Jurkat, Clone E6-1 (cell line): ENCODE results near the gene CCZ1B. TPM values are rescaled to one million over a fixed set of nuclear protein-coding genes. Genes with fewer than 3 reads are reported as not detected.
"Not testable (repeated sequence)": the region's sequence is repeated elsewhere in the genome, so short reads cannot be mapped to it uniquely, and the experiment has no call there.

ENCODE experiments used
- DNase-seq: peaks from one replicate; pipeline ENCODE4 v3.0.0-alpha.2; 2011; ENCODE audit warnings: low read depth, low spot score
- H3K4me3 ChIP-seq: 2 replicates; pipeline ENCODE4 v1.5.1; 2011; ENCODE audit warnings: mild to moderate bottlenecking, low read length, control low read depth, moderate library complexity
- polyA plus RNA-seq: library from polyadenylated mRNA; unstranded; fragments of >200 nt; gene quantifications from one replicate; pipeline ENCODE4 v1.2.1, GENCODE V29; 2012; ENCODE audit warnings: missing spikeins; ENCODE audit not compliant: insufficient read length, insufficient read depth

Gene CCZ1B
- 156 TPM for polyA plus RNA-seq

DNA sequence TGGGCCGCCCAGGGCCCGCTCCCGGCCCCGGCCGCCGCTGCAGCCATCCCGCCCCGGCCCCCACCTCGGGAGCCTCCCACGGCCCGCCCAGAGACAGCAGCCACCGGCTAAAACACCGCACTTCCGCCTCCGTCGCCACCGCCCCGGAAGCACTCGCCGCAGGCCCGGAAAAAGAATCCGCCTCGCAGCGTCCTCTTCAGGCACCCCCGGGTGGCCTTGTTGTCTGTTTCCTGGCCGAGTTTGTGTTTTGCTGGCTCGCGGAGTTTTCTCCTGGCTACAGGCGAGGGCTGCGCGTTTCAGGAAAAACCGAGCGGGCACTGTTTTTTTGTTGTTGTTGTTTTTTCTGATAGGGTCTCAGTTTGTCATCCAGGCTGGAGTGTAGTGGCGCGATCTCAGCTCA is at the start of gene CCZ1B:
Gene CCZ1B, minus strand, starts transcription at position 125 of the 400 bp plus-strand sequence. Its CDS starts 78 bp downstream, at position 47.
- peak; percentile 66 for DNase-seq

DNA sequence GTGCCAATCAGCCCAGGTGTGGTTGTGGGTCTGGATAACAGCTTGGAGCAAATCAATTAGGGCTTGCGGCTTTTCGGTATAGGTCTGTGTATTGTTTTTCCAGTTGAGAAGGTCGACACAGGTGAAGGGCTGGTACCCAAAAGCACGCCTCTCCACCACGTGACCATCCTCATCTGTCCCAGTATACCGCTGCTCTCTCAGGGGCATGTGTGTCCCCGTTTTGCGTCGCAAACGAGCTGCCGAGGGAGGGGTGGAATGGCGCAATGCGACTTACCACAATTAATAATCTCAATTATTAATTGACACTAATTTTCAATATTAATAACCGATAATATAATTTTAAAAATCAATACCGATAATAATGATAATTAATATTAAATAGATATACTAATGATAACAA is 48.9 kb upstream of the CCZ1B start:
- not testable (repeated sequence) for H3K4me3 ChIP-seq, DNase-seq

More for the DNA sequence above, at the start of gene CCZ1B:
- peak within 1 kb of the TSS; percentile 57 for H3K4me3 ChIP-seq

DNA sequence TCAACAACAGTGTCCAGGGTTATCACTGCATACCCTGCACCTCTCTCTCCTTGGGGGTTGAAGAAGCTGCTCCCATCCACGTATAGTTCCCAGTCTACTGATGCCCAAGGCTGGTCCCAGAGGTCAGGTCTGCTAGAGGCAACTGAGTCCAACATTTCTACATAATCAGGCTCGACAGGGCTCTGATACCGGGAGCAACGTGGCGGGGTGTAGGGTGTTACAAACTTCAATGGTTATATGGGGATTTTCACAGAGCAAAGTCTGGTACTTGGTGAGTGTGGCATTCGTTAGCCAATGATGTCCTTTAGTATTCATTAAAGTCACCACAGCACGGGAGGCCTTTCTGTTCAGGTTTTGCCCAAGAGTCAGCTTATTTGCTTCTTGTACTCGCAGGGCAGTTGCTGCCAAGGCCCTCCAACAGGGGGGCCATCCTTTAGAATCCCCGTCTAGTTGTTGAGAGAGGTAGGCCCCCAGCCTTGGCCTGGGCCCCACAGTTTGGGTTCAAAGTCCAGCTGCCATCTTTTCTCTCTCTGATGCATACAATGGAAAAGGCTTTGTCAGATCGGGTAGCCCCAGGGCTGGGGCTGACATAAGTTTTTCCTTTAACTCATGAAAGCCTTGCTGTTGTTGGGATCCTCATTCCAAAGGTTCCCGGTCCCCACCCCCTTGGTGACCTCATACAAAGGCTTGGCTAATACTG is 46.3 kb upstream of the CCZ1B start:
- H3K4me3 ChIP-seq = not testable (repeated sequence)

DNA sequence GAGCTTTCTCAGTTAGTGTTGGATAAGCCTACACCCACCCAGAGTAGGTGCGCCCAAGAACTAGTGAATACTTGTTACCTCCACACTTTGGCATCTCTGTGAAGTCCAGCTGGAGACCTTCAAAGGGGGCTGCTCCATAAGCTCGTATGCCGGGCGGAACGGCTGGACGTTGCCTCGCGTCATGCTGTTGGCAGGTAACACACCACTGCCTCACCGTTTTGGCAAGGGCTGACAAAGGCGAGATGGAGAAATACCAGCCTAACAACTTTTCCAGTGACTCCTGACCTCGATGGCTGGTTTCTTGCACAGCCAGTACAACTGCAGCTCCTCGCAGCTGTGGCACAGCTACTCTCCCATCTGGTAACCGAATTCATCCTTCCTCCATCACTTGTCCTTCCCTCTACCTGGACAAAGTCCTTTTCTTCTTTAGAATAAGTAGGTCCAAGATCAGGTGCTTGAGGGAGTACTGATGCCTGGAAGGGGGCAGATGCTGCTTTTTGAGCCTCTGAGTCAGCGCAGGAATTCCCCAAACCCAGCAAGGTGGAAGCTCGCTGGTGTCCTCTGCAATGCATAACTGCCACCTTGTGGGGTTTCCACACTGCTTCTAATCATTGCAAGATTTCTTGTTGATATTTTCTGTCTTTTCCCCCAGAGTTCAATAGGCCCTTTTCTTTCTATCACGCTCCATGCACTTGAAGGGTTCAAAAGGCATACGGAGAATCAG is 45.5 kb upstream of the CCZ1B start:
- H3K4me3 ChIP-seq, DNase-seq: not testable (repeated sequence)

More for the DNA sequence above, 46.3 kb upstream of the CCZ1B start:
- not testable (repeated sequence) for DNase-seq

DNA sequence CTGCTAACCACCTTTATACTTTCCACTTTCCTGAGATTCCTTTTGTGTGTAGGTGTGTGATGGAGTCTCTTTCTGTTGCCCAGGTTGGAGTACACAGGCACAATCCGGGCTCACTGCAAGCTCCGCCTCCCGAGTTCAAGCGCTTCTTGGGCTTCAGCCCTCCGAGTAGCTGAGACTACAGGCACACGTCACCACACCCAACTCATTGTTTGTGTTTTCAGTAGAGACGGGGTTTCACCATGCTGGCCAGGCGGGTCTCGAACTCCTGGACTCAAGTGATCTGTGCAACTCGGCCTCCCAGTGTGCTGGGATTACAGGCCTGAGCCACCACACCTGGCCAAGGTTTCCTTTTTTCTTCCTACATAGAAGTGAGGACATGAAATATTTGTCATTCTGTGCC is 38.7 kb upstream of the CCZ1B start:
- not testable (repeated sequence) for H3K4me3 ChIP-seq, DNase-seq

DNA sequence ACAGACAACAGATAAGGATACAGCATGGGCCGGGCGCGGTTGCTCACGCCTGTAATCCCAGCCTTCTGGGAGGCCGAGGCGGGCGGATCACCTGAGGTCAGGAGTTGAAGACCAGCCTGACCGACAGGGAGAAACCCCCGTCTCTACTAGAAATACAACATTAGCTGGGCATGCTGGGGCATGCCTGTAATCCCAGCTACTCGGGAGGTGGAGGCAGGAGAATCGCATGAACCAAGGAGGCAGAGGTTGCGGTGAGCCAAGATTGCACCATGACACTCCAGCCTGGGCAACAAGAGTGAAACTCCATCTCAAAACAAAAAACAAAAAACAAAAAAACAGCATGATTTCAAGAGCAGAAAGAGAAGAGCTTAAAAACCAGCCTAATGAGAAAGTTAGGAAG is 38.1 kb upstream of the CCZ1B start:
- not testable (repeated sequence) for DNase-seq, H3K4me3 ChIP-seq

DNA sequence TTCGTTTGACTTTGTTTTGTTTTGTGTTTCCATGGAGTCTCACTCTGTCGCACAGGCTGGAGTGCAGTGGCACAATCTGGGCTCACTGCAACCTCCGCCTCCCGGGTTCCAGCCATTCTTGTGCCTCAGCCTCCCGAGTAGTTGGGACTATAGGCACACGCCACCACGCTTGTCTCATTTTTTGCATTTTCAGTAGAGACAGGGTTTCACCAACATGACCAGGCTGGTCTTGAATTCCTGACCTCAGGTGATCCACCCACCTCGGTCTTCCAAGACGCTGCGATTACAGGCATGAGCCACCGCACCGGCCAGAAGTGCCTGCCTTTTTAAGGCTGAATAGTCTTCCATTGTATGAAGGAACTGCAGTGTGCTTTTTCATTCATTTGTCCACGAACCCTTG is 36.8 kb upstream of the CCZ1B start:
- H3K4me3 ChIP-seq, DNase-seq: not testable (repeated sequence)

DNA sequence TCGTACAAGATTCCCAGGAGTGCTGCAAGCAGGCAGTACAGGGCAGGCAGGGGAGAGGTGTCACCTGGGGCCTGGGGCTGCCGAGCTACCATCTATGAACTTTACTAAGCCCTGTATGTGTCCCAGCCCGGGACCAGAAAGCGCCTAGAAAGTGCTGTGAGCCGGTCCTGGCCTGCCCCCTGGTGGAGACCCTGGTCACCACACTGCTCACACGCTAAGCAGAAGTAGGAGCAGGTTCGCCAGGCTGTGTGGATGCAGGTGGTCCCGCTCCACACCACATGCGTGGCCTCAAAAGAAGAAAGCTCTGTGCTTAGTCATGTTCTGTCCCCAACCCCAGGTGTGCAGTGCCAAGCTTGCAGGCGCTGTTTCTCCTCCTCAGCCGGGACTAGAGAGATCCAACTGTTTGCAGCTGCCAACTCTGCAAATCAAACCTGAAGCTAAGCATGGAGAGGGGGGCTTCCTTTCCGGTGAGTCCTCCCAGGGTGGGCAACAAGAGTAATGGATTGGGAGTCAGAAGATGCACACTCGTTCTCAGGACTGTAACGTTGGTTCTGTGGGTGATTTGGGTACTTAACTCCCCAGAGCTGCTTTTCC is 31.7 kb upstream of the CCZ1B start:
- peak; percentile 72 for DNase-seq
- not testable (repeated sequence) for H3K4me3 ChIP-seq

DNA sequence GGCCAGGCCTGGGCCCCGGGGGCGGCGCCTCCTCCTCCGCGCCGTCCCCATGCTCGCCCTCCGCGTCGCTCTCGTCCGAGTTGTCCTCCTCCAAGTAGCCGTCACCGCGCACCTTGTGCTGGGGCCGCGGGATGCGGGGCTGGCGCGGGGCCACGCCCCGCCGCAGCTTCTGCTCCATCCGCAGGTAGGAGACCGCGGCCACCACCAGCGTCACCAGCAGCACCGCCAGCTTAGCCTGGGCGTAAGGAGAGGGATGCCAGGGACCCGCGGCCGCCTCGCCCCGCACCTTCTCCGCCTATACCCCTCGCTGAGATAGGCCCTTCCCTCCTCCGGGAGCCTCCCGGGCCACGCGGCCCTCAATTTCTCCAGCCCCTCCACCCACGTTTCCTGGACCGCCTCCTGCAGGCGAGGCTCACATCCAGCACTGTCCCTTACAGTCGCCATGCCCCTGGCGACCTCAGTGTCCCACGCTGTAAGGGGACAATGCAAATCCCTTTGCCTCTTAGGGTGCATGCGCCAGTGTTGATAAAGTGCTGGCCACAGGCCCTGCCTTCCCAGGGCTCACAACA is 29.6 kb upstream of the CCZ1B start:
- H3K4me3 ChIP-seq, DNase-seq: not testable (repeated sequence)

DNA sequence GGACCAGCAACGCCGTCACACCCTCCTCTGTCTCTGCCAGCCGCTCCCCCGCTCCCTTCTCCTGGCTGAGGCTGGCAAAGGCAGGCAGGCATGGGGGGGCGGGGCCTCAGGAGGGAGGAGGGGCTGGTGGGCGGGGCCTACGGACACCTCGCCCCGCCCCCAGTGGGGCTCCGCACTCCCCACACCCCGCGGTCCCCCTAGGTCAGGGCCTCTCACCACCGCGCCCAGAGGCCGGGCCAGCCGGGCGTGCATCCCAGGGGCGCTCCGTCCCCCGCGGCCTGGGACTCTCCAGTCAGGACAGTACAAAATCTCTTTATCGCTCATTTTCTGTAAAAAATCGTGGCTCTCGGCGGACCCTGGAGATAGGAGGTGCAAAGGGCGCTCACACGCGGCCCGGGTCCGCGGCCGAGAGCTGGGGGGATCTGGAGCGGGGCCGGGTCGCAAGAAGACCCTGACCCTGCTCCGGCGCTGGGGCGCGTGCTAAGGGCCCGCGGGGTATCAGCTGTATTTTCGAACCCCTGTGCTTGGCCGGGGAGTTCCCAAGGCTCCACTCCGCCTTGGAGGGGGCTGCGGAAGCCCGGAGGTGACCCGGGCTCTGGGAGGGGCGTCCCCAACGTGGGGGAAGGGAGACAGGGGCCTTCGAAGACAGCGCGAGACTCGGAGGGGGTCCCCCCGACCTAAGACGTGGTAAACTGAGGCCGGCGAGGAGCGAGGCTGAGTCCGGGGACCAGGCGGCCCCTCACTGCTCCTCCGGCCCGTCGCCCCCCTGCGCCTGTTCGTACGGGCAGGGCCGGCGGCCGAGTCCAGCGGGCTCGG is 28.9 kb upstream of the CCZ1B start:
- not testable (repeated sequence) for DNase-seq, H3K4me3 ChIP-seq

DNA sequence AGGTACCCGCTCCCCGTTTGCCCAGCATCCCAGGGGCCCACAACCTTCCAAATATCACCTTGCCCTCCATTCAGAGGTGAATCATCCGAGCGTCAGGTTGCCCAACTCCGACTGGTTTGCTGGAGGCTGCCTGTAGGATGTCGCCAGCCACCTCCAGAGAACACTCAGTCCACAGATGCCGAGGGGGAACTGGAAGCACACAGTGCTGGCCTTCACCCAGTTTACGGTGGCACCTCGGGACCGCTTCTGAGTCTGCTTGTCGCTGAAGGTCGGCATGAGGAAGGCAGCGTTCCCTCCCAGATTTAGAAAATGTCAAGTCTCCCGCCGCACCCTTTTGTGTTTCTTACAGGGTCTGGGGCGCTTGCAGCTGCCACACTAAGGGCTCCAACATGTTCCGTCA is 27.6 kb upstream of the CCZ1B start:
- DNase-seq, H3K4me3 ChIP-seq: not testable (repeated sequence)

DNA sequence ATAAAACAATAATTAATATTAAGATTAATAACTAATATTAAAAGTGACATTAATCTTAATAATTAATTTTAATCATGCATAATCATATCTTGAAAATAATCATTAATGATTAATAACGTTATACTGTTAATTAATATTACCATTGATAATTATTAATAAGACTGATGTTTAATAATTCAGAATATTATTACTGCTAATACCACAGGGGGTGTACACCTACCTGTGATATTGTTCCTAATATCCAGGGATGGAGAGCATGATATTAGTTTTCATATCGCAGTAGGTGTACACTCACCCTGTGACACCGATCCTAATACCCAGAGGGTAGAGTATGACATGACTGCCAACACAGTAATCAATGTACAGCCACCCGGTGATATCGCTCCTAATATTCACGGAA is 23.1 kb upstream of the CCZ1B start:
- not testable (repeated sequence) for DNase-seq

DNA sequence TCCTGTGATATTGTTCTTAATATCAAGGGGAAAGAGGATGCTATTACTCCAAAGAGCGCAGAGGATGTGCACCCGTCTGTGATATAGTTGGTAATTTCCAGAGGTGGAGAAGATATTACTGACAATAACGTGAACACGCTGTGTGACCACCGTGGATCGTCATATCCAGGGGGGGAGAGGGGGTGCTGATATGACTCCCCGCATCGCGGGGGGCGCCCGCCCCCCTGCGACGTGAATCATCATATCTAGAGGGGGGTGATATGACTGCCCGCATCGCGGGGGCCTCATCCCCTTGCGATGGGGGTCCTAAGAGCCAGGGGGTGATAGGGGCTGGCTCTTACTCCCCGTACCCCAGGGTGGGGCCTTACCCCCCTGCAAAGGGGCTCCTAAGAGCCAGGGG is 21.7 kb upstream of the CCZ1B start:
- DNase-seq = not testable (repeated sequence)

More for the DNA sequence above, 23.1 kb upstream of the CCZ1B start:
- not testable (repeated sequence) for H3K4me3 ChIP-seq

DNA sequence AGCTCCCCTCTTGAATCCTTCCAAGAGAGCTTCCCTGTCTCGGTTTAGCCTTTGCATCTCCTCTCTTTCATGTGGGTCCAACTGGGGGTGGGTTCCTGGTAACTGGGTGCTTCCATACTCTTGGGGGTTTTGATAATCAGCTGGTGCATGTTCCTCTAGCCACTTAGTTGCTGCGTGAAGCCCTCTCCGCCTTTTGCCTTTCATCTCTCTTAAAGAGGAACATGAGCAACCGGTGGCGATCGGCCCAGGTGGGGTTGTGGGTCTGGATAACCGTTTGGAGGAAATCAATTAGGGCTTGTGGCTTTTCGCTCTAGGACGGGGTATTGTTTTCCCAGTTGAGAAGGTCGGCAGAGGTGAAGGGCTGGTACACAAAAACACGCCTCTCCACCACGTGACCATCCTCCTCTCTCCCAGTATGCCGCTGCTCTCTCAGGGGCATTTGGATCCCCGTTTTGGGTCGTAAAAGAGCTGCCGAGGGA is 19.9 kb upstream of the CCZ1B start:
- peak; percentile 86 for DNase-seq
- H3K4me3 ChIP-seq = peak overlapping the region; percentile 32

More for the DNA sequence above, 21.7 kb upstream of the CCZ1B start:
- not testable (repeated sequence) for H3K4me3 ChIP-seq

DNA sequence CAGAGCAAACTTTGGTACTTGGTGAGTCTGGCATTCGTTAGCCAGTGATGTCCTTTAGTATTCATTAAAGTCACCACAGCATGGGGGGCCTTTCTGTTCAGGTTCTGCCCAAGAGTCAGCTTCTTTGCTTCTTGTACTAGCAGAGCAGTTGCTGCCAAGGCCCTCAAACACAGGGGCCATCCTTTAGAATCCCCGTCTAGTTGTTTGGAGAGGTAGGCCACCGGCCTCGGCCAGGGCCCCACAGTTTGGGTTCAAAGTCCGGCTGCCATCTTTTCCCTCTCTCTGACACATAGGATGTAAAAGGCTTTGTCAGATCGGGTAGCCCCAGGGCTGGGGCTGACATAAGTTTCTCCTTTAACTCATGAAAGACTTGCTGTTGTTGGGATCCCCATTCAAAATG is 17.6 kb upstream of the CCZ1B start:
- DNase-seq, H3K4me3 ChIP-seq: not testable (repeated sequence)

DNA sequence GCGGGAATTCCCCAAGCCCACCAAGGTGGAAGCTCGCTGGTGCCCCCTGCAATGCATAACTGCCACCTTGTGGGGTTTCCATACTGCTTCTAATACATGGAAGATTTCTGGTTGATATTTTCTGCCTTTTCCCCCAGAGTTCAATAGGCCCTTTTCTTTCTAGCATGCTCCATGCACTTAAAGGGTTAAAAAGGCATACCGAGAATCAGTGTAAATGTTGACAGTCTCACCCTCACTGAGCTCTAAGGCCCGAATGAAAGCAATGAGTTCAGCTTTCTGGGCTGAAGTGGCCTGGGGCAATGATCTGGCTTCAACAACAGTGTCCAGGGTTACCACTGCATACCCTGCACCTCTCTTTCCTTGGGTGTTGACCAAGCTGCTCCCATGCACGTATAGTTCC is 17.0 kb upstream of the CCZ1B start:
- DNase-seq, H3K4me3 ChIP-seq: not testable (repeated sequence)

DNA sequence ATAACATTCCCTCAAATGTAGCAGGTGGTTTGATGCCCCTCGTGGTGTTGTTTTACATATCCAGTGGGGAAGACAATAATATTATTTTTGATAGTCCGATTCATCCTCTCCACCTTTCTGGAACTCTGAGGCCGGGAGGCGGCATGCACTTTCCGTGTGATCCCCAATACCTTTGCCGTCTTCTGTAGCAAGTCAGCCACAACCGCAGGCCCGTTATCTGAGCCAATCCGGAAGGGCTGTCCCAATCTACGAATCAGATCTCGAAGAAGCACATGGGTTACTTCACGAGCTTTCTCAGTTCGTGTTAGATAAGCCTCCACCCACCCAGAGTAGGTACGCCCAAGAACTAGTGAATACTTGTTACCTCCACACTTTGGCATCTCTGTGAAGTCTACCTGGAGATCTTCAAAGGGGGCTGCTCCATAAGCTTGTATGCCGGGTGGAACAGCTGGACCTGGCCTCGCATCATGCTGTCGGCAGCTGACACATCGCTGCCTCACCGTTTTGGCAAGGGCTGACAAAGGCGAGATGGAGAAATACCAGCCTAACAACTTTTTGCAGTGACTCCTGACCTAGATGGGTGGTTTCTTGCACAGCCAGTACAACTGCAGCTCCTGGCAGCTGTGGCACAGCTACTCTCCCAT is 16.3 kb upstream of the CCZ1B start:
- DNase-seq = peak; percentile 27
- not testable (repeated sequence) for H3K4me3 ChIP-seq

DNA sequence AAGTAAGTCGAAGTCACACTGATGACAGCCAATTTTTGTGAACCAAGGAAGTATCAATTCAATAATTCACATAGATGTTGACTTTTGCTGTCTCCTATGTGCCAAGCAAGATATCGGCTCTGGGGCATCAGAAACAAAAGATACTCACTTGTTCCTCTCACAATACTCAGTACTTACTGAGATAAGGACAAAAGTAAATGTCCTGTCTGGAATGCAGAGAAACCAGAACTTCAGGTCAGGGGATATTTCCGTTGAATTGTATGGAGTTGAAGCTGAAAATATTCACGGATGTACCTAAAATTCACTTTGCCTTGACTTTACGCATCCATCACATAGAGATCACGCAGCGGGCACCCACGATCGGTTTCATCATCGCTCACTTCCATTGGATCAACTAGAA is 11.0 kb upstream of the CCZ1B start:
- H3K4me3 ChIP-seq, DNase-seq: not testable (repeated sequence)
